WTC11 (cell line): ENCODE measurements around the gene DCK. TPM values are rescaled to one million over a fixed set of nuclear protein-coding genes. Genes with fewer than 3 reads are reported as not detected.

Experiments used
- ATAC-seq: fragments of 200-7000 bp; cut with Tn5 transposase; 2 replicates; pipeline ENCODE4 v1.10.0; 2021; ENCODE audit warnings: mild to moderate bottlenecking, moderate library complexity
- CTCF ChIA-PET: fragments of 300-600 bp; sonication (Branson Sonifier 250); formaldehyde crosslinking; loops from one replicate; lab custom pipeline; 2021; ENCODE audit warnings: antibody characterized with exemption; lab: Charles Lee
- POLR2A ChIA-PET: fragments of 350-600 bp; sonication (Branson Sonifier 250); formaldehyde crosslinking; loops from one replicate; lab custom pipeline; 2021; ENCODE audit warnings: antibody characterized with exemption; lab: Charles Lee
- DNase-seq: peaks from one replicate; pipeline ENCODE4 v3.0.0; 2021; ENCODE audit warnings: low spot score
- H3K27ac Mint-ChIP-seq: 2 replicates; pipeline ENCODE4 v1.8.0; 2021; ENCODE audit warnings: mixed read lengths
- H3K27me3 Mint-ChIP-seq: 2 replicates; pipeline ENCODE4 v1.8.0; 2021; ENCODE audit warnings: low read depth, mild to moderate bottlenecking, moderate library complexity, mixed read lengths
- H3K36me3 Mint-ChIP-seq: 2 replicates; pipeline ENCODE4 v1.8.0; 2021; ENCODE audit warnings: mixed read lengths
- H3K4me1 Mint-ChIP-seq: 2 replicates; pipeline ENCODE4 v1.8.0; 2022; ENCODE audit warnings: mixed read lengths
- H3K4me3 Mint-ChIP-seq: 2 replicates; pipeline ENCODE4 v1.8.0; 2021; ENCODE audit warnings: mild to moderate bottlenecking, moderate library complexity, mixed read lengths
- H3K9me3 Mint-ChIP-seq: 2 replicates; pipeline ENCODE4 v1.8.0; 2021; ENCODE audit warnings: mixed read lengths
- AFF4 ChIP-seq: sonication (generic); formaldehyde crosslinking; IDR thresholded peaks from 2 replicates; pipeline ENCODE4 v1.8.1; 2023; ENCODE audit warnings: mild to moderate bottlenecking, missing genetic modification reagents, borderline replicate concordance
- ELF4 ChIP-seq: sonication (generic); formaldehyde crosslinking; IDR thresholded peaks from 2 replicates; pipeline ENCODE4 v1.8.1; 2022; ENCODE audit warnings: low read depth, mild to moderate bottlenecking, moderate library complexity, missing genetic modification reagents
- GABPB1 ChIP-seq: sonication (generic); formaldehyde crosslinking; IDR thresholded peaks from 2 replicates; pipeline ENCODE4 v1.8.1; 2023; ENCODE audit warnings: mild to moderate bottlenecking, missing genetic modification reagents
- GRHL2 ChIP-seq: fragments of 250-450 bp; sonication (Bioruptor Pico); IDR thresholded peaks from 2 replicates; pipeline ENCODE4 v1.8.0; 2022; ENCODE audit warnings: mild to moderate bottlenecking, moderate library complexity; ENCODE audit not compliant: insufficient replicate concordance, severe bottlenecking
- NFYB ChIP-seq: sonication (generic); formaldehyde crosslinking; conservative IDR thresholded peaks from 2 replicates; pipeline ENCODE4 v1.8.0; 2022; ENCODE audit warnings: low read depth, missing genetic modification reagents
- NR1H2 ChIP-seq: sonication (generic); formaldehyde crosslinking; IDR thresholded peaks from 2 replicates; pipeline ENCODE4 v1.9.0; 2021; ENCODE audit warnings: mild to moderate bottlenecking, moderate library complexity, missing genetic modification reagents
- ZNF121 ChIP-seq: sonication (generic); formaldehyde crosslinking; IDR thresholded peaks from 2 replicates; pipeline ENCODE4 v1.8.0; 2023; ENCODE audit warnings: missing genetic modification reagents
- ZNF671 ChIP-seq: fragments of 250-450 bp; sonication (Bioruptor Pico); IDR thresholded peaks from 2 replicates; pipeline ENCODE4 v1.8.0; 2021; ENCODE audit warnings: mild to moderate bottlenecking
- total RNA-seq: library from RNA; stranded (reverse); gene quantifications from 3 replicates; pipeline ENCODE4 v1.2.3, GENCODE V29; 2021
- TF ChIP-seq, protein P1 (sequence below): sonication (generic); formaldehyde crosslinking; IDR thresholded peaks from 2 replicates; pipeline ENCODE4 v1.8.0; 2023; ENCODE audit warnings: mild to moderate bottlenecking, missing genetic modification reagents
- TF ChIP-seq, protein P2 (sequence below): sonication (generic); formaldehyde crosslinking; IDR thresholded peaks from 2 replicates; pipeline ENCODE4 v1.8.1; 2022; ENCODE audit warnings: mild to moderate bottlenecking, moderate library complexity, missing genetic modification reagents
- TF ChIP-seq, protein P3 (sequence below): fragments of 250-450 bp; sonication (Bioruptor Pico); IDR thresholded peaks from 2 replicates; pipeline ENCODE4 v1.9.0; 2021; ENCODE audit warnings: mild to moderate bottlenecking, borderline replicate concordance

Gene DCK
- total RNA-seq, 1 experiment from 2014 or later = 15.0 TPM

DNA sequence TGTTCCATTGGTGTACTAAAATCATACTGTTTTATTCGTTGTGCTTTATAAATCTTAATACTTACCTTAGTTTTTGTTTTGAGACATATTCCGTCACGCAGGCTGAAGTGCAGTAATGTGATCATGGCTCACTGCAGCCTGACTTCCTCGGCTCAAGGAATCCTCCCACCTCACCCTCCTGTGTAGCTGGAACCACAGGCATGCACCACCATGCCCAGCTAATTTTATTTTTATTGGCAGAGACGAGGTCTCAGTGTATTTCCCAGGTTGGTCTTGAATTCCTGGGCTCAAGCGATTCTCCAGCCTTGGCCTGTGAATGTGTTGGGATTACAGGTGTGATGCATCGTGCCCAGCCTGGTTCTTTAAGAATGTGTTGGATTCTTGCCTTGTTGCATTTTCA, 24.4 kb upstream of the DCK start (continued):
- TF ChIP-seq, protein P1, sequence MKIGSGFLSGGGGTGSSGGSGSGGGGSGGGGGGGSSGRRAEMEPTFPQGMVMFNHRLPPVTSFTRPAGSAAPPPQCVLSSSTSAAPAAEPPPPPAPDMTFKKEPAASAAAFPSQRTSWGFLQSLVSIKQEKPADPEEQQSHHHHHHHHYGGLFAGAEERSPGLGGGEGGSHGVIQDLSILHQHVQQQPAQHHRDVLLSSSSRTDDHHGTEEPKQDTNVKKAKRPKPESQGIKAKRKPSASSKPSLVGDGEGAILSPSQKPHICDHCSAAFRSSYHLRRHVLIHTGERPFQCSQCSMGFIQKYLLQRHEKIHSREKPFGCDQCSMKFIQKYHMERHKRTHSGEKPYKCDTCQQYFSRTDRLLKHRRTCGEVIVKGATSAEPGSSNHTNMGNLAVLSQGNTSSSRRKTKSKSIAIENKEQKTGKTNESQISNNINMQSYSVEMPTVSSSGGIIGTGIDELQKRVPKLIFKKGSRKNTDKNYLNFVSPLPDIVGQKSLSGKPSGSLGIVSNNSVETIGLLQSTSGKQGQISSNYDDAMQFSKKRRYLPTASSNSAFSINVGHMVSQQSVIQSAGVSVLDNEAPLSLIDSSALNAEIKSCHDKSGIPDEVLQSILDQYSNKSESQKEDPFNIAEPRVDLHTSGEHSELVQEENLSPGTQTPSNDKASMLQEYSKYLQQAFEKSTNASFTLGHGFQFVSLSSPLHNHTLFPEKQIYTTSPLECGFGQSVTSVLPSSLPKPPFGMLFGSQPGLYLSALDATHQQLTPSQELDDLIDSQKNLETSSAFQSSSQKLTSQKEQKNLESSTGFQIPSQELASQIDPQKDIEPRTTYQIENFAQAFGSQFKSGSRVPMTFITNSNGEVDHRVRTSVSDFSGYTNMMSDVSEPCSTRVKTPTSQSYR = no peak
- no peak for TF ChIP-seq ZNF121 (CRISPR knock-in tag)
- no peak for TF ChIP-seq NFYB (CRISPR knock-in tag)
- TF ChIP-seq GRHL2 = no peak
- TF ChIP-seq, protein P2, sequence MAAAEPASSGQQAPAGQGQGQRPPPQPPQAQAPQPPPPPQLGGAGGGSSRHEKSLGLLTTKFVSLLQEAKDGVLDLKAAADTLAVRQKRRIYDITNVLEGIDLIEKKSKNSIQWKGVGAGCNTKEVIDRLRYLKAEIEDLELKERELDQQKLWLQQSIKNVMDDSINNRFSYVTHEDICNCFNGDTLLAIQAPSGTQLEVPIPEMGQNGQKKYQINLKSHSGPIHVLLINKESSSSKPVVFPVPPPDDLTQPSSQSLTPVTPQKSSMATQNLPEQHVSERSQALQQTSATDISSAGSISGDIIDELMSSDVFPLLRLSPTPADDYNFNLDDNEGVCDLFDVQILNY (CRISPR knock-in tag) = no peak
- TF ChIP-seq, protein P3, sequence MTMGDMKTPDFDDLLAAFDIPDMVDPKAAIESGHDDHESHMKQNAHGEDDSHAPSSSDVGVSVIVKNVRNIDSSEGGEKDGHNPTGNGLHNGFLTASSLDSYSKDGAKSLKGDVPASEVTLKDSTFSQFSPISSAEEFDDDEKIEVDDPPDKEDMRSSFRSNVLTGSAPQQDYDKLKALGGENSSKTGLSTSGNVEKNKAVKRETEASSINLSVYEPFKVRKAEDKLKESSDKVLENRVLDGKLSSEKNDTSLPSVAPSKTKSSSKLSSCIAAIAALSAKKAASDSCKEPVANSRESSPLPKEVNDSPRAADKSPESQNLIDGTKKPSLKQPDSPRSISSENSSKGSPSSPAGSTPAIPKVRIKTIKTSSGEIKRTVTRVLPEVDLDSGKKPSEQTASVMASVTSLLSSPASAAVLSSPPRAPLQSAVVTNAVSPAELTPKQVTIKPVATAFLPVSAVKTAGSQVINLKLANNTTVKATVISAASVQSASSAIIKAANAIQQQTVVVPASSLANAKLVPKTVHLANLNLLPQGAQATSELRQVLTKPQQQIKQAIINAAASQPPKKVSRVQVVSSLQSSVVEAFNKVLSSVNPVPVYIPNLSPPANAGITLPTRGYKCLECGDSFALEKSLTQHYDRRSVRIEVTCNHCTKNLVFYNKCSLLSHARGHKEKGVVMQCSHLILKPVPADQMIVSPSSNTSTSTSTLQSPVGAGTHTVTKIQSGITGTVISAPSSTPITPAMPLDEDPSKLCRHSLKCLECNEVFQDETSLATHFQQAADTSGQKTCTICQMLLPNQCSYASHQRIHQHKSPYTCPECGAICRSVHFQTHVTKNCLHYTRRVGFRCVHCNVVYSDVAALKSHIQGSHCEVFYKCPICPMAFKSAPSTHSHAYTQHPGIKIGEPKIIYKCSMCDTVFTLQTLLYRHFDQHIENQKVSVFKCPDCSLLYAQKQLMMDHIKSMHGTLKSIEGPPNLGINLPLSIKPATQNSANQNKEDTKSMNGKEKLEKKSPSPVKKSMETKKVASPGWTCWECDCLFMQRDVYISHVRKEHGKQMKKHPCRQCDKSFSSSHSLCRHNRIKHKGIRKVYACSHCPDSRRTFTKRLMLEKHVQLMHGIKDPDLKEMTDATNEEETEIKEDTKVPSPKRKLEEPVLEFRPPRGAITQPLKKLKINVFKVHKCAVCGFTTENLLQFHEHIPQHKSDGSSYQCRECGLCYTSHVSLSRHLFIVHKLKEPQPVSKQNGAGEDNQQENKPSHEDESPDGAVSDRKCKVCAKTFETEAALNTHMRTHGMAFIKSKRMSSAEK = no peak
- TF ChIP-seq GABPB1 (CRISPR knock-in tag) = no peak
- no peak for TF ChIP-seq NR1H2 (CRISPR knock-in tag)
- TF ChIP-seq ELF4 (CRISPR knock-in tag) = no peak

DNA sequence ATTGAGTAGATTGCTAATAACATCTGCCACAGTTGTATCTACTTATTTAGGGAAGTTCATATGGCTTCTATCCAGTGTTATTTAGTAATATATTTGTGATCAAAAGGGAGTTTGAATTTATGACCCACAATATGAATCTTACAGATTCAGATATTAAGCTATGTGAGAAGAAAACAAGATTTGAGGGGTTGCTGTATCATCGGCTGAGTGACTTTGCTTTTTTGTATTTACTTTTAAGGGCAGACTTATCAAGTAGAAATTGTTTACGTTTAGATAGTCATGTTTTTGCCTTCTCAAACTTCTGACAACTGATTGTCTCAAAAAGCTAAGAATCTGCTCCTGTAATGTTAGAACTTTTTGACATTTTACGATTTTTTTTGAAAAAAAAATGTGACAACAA, 17.2 kb upstream of the DCK start:
- ATAC-seq = no peak
- no peak for DNase-seq
- no peak overlapping the region for H3K4me3 Mint-ChIP-seq
- no peaks in the 10 kb centered on the region for H3K27me3 Mint-ChIP-seq
- H3K9me3 Mint-ChIP-seq = no peaks in the 10 kb centered on the region
- no peak overlapping the region for H3K27ac Mint-ChIP-seq
- POLR2A ChIA-PET = no interaction called here
- TF ChIP-seq ZNF671 (CRISPR knock-in tag) (no peak), AFF4 (CRISPR knock-in tag) (no peak)
- TF ChIP-seq, protein P3 = no peak
- H3K36me3 Mint-ChIP-seq = peaks cover 27% of the 10 kb centered on the region
- peaks cover 4% of the 10 kb centered on the region; the same call in 1 of the 2 replicates for H3K4me1 Mint-ChIP-seq
- CTCF ChIA-PET = interaction anchor here (0.6 kb wide), 1 partner anchor 254 kb away, joined by 3 read pairs; no protein-coding TSS in a partner anchor
